HK-2 (cell line): ENCODE measurements around the gene ANKS3.
"Not testable (repeated sequence)": the region's sequence is repeated elsewhere in the genome, so short reads cannot be mapped to it uniquely, and the experiment has no call there.

Experiments
- DNase-seq: peaks from one replicate; pipeline ENCODE4 v3.0.0-alpha.2; 2018; ENCODE audit not compliant: unreplicated experiment

The ANKS3 gene

GRCh38 chr16:4753227-4753626 lies 19.2 kb upstream of the ANKS3 start:
- no peak for DNase-seq

GRCh38 chr16:4752351-4753100 lies 18.5 kb upstream of the ANKS3 start:
- no peak for DNase-seq

- DNase-seq = no peak
Measured at GRCh38 chr16:4750896-4751295, 16.8 kb upstream of the ANKS3 start.

GRCh38 chr16:4749700-4750257 lies 15.7 kb upstream of the ANKS3 start:
- no peak for DNase-seq

GRCh38 chr16:4748682-4749411 lies 14.8 kb upstream of the ANKS3 start:
- no peak for DNase-seq

GRCh38 chr16:4747906-4748681 lies 14.0 kb upstream of the ANKS3 start:
- DNase-seq = no peak

GRCh38 chr16:4746991-4747574 lies 13.0 kb upstream of the ANKS3 start:
- no peak for DNase-seq

GRCh38 chr16:4746215-4746614 lies 12.1 kb upstream of the ANKS3 start:
- no peak for DNase-seq

GRCh38 chr16:4745274-4745569 lies 11.2 kb upstream of the ANKS3 start:
- no peak for DNase-seq

- no peak for DNase-seq
Measured at GRCh38 chr16:4744555-4745273, 10.6 kb upstream of the ANKS3 start.

GRCh38 chr16:4743226-4743878 lies 9.3 kb upstream of the ANKS3 start:
- no peak for DNase-seq

- DNase-seq = not testable (repeated sequence)
Measured at GRCh38 chr16:4738370-4738769, 4.3 kb upstream of the ANKS3 start.

GRCh38 chr16:4737545-4737944 lies 3.5 kb upstream of the ANKS3 start:
- no peak for DNase-seq

- no peak for DNase-seq
Measured at GRCh38 chr16:4736546-4736945, 2.5 kb upstream of the ANKS3 start.

GRCh38 chr16:4734730-4735535 lies 862 bp upstream of the ANKS3 start:
- DNase-seq = peak; percentile 76

GRCh38 chr16:4733747-4734062 lies 366 bp downstream of the ANKS3 start:
- DNase-seq = no peak

GRCh38 chr16:4733211-4733742 lies 794 bp downstream of the ANKS3 start:
- DNase-seq = no peak

GRCh38 chr16:4729876-4730275 lies 4.2 kb downstream of the ANKS3 start:
- DNase-seq = no peak

- no peak for DNase-seq
Measured at GRCh38 chr16:4728676-4729075, 5.4 kb downstream of the ANKS3 start.

GRCh38 chr16:4726616-4727015 lies 7.5 kb downstream of the ANKS3 start:
- no peak for DNase-seq
